Esophagus squamous epithelium (tissue), 5 donors: ENCODE data around the gene CCDC30. TPM values are rescaled to one million over a fixed set of nuclear protein-coding genes. Genes with fewer than 3 reads are reported as not detected.

Source experiments
- DNase-seq: peaks from one replicate; lab custom pipeline; 2025; lab: John Stamatoyannopoulos, UW
- H3K27ac ChIP-seq, 4 donors: fragments of 200-600 bp; sonication (generic); one replicate each; pipeline ENCODE4 v1.5.1; 2016 to 2019; ENCODE audit warnings: mild to moderate bottlenecking in 1 of 4
- H3K27me3 ChIP-seq, 4 donors: fragments of 200-600 bp; sonication (generic); 1 replicate in 3 of 4; 2 replicates in 1 of 4; pipeline versions ENCODE4 v1.5.1 to v1.6.0; 2017 to 2021; ENCODE audit warnings: antibody characterized with exemption in 1 of 4
- H3K36me3 ChIP-seq, 3 donors: fragments of 200-600 bp; sonication (generic); one replicate each; pipeline ENCODE4 v1.5.1; 2016 to 2019
- H3K4me1 ChIP-seq, 3 donors: fragments of 200-600 bp; sonication (generic); one replicate each; pipeline ENCODE4 v1.5.1; 2017 to 2019
- H3K4me3 ChIP-seq, 4 donors: fragments of 200-600 bp; sonication (generic); 1 replicate in 3 of 4; 2 replicates in 1 of 4; pipeline ENCODE4 v1.5.1; 2016 to 2019; ENCODE audit warnings: mild to moderate bottlenecking in 2 of 4, moderate library complexity in 1 of 4
- H3K9me3 ChIP-seq, 3 donors: fragments of 200-600 bp; sonication (generic); one replicate each; pipeline ENCODE4 v1.5.1; 2016 to 2019
- POLR2A ChIP-seq, 4 donors: fragments of 450-650 bp; IDR thresholded peaks; one replicate each; pipeline ENCODE4 v1.6.1; 2017; ENCODE audit warnings: antibody characterized with exemption in 4 of 4, mild to moderate bottlenecking in 4 of 4, moderate library complexity in 3 of 4
- WGBS, 2 donors: methylation state at CpG; one replicate each; pipeline ENCODE4 v1.1.5; 2018; 5-methylcytosine and 5-hydroxymethylcytosine counted together
- intact Hi-C: fragments of 100-400 bp; cut with DNase I; formaldehyde crosslinking; loops from one replicate; pipeline ENCODE4 v1.15.0; 2022
- total RNA-seq, 4 donors: library from RNA; depleted of rRNA; stranded (reverse); fragments of >200 nt; gene quantifications; one replicate each; pipeline ENCODE4 v1.1.0, GENCODE V29; 2016
- TF ChIP-seq, protein P1 (sequence below), 6 experiments: fragments of 450-650 bp in 4 of 6; fragments of 200-600 bp in 2 of 6; sonication (generic) in 2 of 6; IDR thresholded peaks; one replicate each; pipeline ENCODE4 v1.5.1; 2016 to 2019; ENCODE audit warnings: antibody characterized with exemption in 6 of 6, mild to moderate bottlenecking in 4 of 6, moderate library complexity in 4 of 6
- donor health status: DM: yes; HTN: yes; CAD: no.

The CCDC30 gene
- total RNA-seq, 4 donors from 2014 or later = 0.12 to 1.3 (median 0.42) TPM

DNA sequence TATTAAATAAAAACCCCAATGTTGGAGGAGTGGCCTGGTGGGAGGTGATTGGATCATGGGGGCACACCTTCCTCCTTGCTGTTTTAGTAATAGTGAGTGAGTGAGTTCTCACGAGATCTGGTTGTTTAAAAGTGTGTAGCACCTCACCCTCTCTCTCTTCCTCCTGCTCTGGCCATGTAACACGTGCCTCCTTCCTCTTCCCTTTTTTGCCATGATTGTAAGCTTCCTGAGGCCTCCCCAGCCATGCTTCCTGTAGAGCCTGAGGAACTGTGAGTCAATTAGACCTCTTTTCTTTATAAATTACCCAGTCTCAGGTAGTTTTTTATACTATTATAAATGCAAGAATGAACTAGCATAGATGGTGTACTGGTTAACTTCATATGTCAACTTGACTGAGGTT is 68.0 kb downstream of the CCDC30 start:
- 66 to 70% methylated on average over 2 of the region's 2 CpGs for WGBS, 2 donors

DNA sequence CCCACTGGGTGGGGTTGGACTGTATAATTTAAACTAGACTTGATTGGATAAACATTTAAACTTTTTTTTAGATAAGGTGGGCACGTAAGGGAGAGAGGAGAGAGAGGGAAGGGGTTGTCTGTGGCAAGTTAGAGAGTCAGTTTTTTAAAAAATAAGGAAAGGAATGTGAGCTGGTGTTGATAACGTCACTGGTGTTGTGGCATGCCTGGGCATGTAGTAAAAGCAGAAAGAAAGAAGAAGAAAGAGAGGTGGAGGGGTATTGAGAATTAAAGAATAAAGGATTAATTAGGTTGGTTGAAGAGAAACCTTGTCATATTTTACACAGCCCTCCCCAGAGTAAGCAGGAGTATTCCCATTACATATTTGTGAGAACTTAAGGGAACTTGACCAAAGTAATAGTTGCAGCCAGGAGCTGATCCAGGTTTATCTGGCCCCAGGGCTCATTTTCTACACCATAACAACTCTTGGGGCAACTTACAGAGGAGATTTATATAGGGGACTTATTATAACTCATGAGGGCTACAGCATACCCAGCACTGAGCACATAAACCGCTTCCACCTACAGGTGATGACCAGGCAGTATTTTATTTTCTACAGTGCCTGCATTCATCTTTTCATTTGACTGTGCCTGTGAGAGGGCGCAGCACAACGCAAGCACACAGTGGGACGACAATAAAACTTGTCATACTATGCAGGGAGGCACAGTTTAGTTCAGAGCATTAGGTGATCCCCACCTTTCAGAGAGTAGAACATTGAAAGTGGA is 70.2 kb downstream of the CCDC30 start:
- intact Hi-C loops = no loop called here
- DNase-seq = no peak
- H3K9me3 ChIP-seq = peaks cover 0 to 3% (median 0%) of the 10 kb centered on the region in 3 donors
- peaks cover 0 to 8% (median 0%) of the 10 kb centered on the region in 3 donors for H3K36me3 ChIP-seq
- peaks cover 0 to 23% (median 0%) of the 10 kb centered on the region in 3 donors for H3K4me1 ChIP-seq
- no peaks in the 10 kb centered on the region for H3K27me3 ChIP-seq
- TF ChIP-seq POLR2A (IDR thresholded peaks at IDR 0.05) = no peak
- TF ChIP-seq, protein P1, sequence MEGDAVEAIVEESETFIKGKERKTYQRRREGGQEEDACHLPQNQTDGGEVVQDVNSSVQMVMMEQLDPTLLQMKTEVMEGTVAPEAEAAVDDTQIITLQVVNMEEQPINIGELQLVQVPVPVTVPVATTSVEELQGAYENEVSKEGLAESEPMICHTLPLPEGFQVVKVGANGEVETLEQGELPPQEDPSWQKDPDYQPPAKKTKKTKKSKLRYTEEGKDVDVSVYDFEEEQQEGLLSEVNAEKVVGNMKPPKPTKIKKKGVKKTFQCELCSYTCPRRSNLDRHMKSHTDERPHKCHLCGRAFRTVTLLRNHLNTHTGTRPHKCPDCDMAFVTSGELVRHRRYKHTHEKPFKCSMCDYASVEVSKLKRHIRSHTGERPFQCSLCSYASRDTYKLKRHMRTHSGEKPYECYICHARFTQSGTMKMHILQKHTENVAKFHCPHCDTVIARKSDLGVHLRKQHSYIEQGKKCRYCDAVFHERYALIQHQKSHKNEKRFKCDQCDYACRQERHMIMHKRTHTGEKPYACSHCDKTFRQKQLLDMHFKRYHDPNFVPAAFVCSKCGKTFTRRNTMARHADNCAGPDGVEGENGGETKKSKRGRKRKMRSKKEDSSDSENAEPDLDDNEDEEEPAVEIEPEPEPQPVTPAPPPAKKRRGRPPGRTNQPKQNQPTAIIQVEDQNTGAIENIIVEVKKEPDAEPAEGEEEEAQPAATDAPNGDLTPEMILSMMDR (IDR thresholded peaks at IDR 0.05) = no peak
- 55 to 70% methylated on average over 6 of the region's 6 CpGs for WGBS, 2 donors
- no peak overlapping the region for H3K27ac ChIP-seq
- no peak overlapping the region for H3K4me3 ChIP-seq

More for the DNA sequence above, 68.0 kb downstream of the CCDC30 start:
- Histone ChIP-seq H3K36me3 (no peaks in the 10 kb centered on the region), H3K27ac (no peak overlapping the region), H3K27me3 (no peaks in the 10 kb centered on the region), H3K4me3 (no peak overlapping the region), H3K4me1 (peaks cover 0 to 23% (median 0%) of the 10 kb centered on the region in 3 donors), H3K9me3 (no peaks in the 10 kb centered on the region)
- DNase-seq = no peak
- intact Hi-C loops = no loop called here
- TF ChIP-seq, protein P1 (IDR thresholded peaks at IDR 0.05) = no peak
- TF ChIP-seq POLR2A (IDR thresholded peaks at IDR 0.05) = no peak

GRCh38 chr1:42541104-42541503 is 78.0 kb downstream of the CCDC30 start:
- no peak for DNase-seq
- H3K27ac ChIP-seq = no peak overlapping the region
- TF ChIP-seq, protein P1 (IDR thresholded peaks at IDR 0.05) = no peak
- no peak for TF ChIP-seq POLR2A (IDR thresholded peaks at IDR 0.05)
- 76 to 79% methylated on average over 1 of the region's 1 CpG for WGBS, 2 donors
- H3K4me3 ChIP-seq = no peak overlapping the region
- H3K9me3 ChIP-seq = peaks cover 0 to 3% (median 0%) of the 10 kb centered on the region in 3 donors
- no peaks in the 10 kb centered on the region for H3K27me3 ChIP-seq
- no peaks in the 10 kb centered on the region for H3K4me1 ChIP-seq
- peaks cover 0 to 8% (median 0%) of the 10 kb centered on the region in 3 donors for H3K36me3 ChIP-seq
- intact Hi-C loops = no loop called here

DNA sequence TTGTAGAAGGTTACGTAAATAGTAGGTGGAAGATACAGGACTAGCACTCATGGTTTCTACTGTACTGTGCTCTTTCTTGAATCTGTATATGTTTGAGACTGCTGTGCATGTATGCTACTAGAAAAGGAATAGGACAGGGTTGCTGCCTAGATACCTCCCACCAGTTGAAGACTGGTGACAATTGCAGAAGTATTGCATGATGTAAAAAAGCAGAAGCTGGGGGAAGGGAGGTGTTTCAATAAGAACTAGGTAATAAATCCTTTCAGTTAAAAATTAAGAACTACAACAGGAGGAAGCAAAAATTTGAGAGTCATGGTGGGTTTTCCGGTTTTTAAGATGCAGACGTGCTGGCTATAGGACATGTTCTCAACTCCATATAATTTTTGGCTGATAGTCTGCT is 88.1 kb downstream of the CCDC30 start:
- intact Hi-C loops = no loop called here
- Histone ChIP-seq H3K4me1 (peaks cover 0 to 4% (median 0%) of the 10 kb centered on the region in 3 donors), H3K4me3 (no peak overlapping the region), H3K27ac (no peak overlapping the region), H3K36me3 (no peaks in the 10 kb centered on the region), H3K27me3 (no peaks in the 10 kb centered on the region), H3K9me3 (no peaks in the 10 kb centered on the region)
- DNase-seq = no peak
- WGBS, 2 donors = 71 to 92% methylated on average over 3 of the region's 3 CpGs
- TF ChIP-seq POLR2A (IDR thresholded peaks at IDR 0.05) = no peak
- TF ChIP-seq, protein P1 (IDR thresholded peaks at IDR 0.05) = no peak

DNA sequence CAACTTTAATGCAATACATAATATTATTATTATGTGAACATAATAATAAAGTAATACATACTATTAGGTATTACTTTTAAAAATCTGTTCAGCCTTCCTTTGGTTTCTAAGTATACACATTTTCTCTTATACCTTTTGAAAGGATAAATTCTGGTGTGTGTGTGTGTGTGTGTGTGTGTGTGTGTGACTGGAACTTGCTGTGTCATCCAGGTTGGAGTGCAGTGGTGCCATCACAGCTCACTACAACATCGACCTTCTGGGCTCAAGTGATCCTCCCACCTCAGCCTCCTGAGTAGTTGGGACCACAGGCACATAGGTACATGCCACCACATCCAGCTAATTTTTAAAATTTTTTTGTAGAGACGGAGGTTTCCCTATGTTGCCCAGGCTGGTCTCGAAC is 88.5 kb downstream of the CCDC30 start:
- intact Hi-C loops = no loop called here
- Histone ChIP-seq H3K4me3 (no peak overlapping the region), H3K27me3 (no peaks in the 10 kb centered on the region), H3K9me3 (no peaks in the 10 kb centered on the region), H3K27ac (no peak overlapping the region), H3K4me1 (peaks cover 0 to 4% (median 0%) of the 10 kb centered on the region in 3 donors), H3K36me3 (no peaks in the 10 kb centered on the region)
- no peak for DNase-seq
- WGBS, 2 donors = 74 to 79% methylated on average over 3 of the region's 3 CpGs
- TF ChIP-seq, protein P1 (IDR thresholded peaks at IDR 0.05) = no peak
- no peak for TF ChIP-seq POLR2A (IDR thresholded peaks at IDR 0.05)
